ENCODE data around the gene RBM20. TPM values are rescaled to one million over a fixed set of nuclear protein-coding genes. Genes with fewer than 3 reads are reported as not detected.

The RBM20 gene
- total and polyA plus RNA-seq, 10 of the 15 experiments (the other 5 are each of a cell fraction or from before 2014, with no cell fraction given): 0.04 to 0.26 (median 0.15) TPM

DNA sequence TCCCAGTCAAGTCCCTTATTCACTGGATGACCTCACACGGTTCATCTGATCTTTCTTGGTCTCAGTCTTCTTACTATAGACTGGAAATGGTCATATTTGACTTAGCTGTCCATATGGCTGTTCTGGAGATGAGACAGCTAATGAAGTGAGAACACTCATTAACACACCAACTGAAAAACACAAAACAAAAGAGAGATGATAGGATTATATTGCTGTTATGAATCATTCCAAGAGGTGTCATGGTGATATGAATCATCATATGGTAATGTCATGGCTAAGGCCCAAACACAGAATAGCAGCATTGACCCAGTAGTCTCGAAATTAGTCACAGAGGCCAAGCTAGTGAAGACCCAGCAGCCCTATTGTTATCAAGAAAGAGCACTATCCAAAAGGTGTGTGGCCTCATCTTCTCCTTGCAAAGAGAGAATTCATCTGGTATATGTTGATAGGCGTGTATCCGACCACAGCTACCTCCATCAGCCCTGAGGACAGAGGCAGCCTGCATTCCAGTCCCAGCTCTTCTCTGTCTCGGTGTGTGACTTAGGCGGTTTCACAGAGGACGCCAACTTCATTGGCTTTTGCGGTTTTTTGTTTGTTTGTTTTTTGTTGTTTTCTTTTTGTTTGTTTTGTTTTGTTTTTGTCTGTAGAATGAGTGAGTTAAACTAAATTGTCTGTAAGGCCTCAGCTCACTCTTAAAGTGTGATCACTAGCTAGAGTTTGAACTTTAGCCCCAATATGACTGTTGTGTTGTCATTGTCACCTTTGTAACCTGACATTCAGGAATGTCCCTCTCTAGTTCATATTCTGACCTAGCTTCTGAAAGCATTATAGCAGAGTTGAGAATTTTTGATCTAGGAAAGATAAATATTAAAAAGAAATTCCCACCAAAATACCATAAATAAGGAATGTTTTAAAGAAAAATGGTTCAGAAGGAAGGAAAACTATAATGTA lies 130.2 kb downstream of the RBM20 start (continued):
- TF ChIP-seq USF1 (IDR thresholded peaks at IDR 0.05; ENCODE audit: borderline replicate concordance, extremely low read length, insufficient read depth, low read depth, low read length) (no peak), PBX3 (IDR thresholded peaks at IDR 0.05; ENCODE audit: insufficient replicate concordance, low read depth, low read length) (no peak), CREB1 (IDR thresholded peaks at IDR 0.05; ENCODE audit: low read depth) (peak; percentile 77; the same call in 1 of the 2 replicates), NKRF (conservative IDR thresholded peaks at IDR 0.05) (0 out of 2 replicates have a peak, but pooled peaks have one; percentile 50), PKNOX1 (IDR thresholded peaks at IDR 0.05) (peak; percentile 72; the same call in 1 of the 2 replicates), EP300 (IDR thresholded peaks at IDR 0.05; ENCODE audit: borderline replicate concordance in 1 of 2, control insufficient read depth in 1 of 2, low read depth in 2 of 2, low read length in 2 of 2) (peak; percentile 100), LARP7 (IDR thresholded peaks at IDR 0.05) (no peak), MLLT1 (IDR thresholded peaks at IDR 0.05) (peak; percentile 87), RBBP5 (conservative IDR thresholded peaks at IDR 0.05) (peak; percentile 77; the same call in 1 of the 2 replicates), EGR1 (IDR thresholded peaks at IDR 0.05; ENCODE audit: borderline replicate concordance in 1 of 2, low read depth in 2 of 2, low read length in 2 of 2) (no peak), GABPA (IDR thresholded peaks at IDR 0.05; ENCODE audit: low read depth) (peak; percentile 77), IRF3 (IDR thresholded peaks at IDR 0.05) (no peak), RELA (IDR thresholded peaks at IDR 0.05; ENCODE audit: borderline replicate concordance, partially characterized antibody) (peak; percentile 37), RB1 (IDR thresholded peaks at IDR 0.05; ENCODE audit: borderline replicate concordance) (no peak)
- TF ChIP-seq, protein P1, sequence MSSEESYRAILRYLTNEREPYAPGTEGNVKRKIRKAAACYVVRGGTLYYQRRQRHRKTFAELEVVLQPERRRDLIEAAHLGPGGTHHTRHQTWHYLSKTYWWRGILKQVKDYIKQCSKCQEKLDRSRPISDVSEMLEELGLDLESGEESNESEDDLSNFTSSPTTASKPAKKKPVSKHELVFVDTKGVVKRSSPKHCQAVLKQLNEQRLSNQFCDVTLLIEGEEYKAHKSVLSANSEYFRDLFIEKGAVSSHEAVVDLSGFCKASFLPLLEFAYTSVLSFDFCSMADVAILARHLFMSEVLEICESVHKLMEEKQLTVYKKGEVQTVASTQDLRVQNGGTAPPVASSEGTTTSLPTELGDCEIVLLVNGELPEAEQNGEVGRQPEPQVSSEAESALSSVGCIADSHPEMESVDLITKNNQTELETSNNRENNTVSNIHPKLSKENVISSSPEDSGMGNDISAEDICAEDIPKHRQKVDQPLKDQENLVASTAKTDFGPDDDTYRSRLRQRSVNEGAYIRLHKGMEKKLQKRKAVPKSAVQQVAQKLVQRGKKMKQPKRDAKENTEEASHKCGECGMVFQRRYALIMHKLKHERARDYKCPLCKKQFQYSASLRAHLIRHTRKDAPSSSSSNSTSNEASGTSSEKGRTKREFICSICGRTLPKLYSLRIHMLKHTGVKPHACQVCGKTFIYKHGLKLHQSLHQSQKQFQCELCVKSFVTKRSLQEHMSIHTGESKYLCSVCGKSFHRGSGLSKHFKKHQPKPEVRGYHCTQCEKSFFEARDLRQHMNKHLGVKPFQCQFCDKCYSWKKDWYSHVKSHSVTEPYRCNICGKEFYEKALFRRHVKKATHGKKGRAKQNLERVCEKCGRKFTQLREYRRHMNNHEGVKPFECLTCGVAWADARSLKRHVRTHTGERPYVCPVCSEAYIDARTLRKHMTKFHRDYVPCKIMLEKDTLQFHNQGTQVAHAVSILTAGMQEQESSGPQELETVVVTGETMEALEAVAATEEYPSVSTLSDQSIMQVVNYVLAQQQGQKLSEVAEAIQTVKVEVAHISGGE (CRISPR knock-in tag; IDR thresholded peaks at IDR 0.05): no peak

All from GM12878 (cell line).